ENCODE data around the gene TGFA. TPM values are rescaled to one million over a fixed set of nuclear protein-coding genes. Genes with fewer than 3 reads are reported as not detected.

Gene TGFA
- total and polyA plus RNA-seq, 2 donors (not counting 1 experiment from before 2014, with no cell fraction given) = 0.06 TPM; not detected in 1

- Histone ChIP-seq H2AFZ (ENCODE audit: low read length) (no peak overlapping the region), H3K9me3 (ENCODE audit: control insufficient read depth, insufficient read depth, low read depth, low read length) (no peaks in the 10 kb centered on the region), H3K4me1 (ENCODE audit: control insufficient read depth, extremely low read depth, insufficient read depth, low read length) (no peaks in the 10 kb centered on the region), H3K9ac (ENCODE audit: insufficient read depth, low read length) (no peak overlapping the region), H4K20me1 (ENCODE audit: control insufficient read depth, extremely low read depth, insufficient read depth, low read length) (no peaks in the 10 kb centered on the region), H3K4me2 (ENCODE audit: extremely low read depth, insufficient read depth, low read length) (no peak overlapping the region), H3K36me3 (ENCODE audit: control insufficient read depth, insufficient read depth, low read length) (no peaks in the 10 kb centered on the region), H3K27me3 (ENCODE audit: control insufficient read depth, insufficient read depth, low read length) (peaks cover 18% of the 10 kb centered on the region), H3K79me2 (ENCODE audit: control insufficient read depth, insufficient read depth, low read length) (no peaks in the 10 kb centered on the region), H3K27ac (ENCODE audit: insufficient read depth, low read length) (no peak overlapping the region), H3K4me3 (replicated peaks in 1 of 4; ENCODE audit: control extremely low read depth in 1 of 4, insufficient read depth in 1 of 4, low read depth in 3 of 4, low read length in 4 of 4) (no peak overlapping the region)
- DNase-seq (ENCODE audit: low read depth in 2 of 2) = no peak
- TF ChIP-seq EZH2 (IDR thresholded peaks at IDR 0.05; ENCODE audit: low read length, missing control alignments) (no peak), CTCF (conservative IDR thresholded peaks at IDR 0.05 in 1 of 2, IDR thresholded peaks at IDR 0.05 in 1 of 2; ENCODE audit: low read depth in 1 of 2, low read length in 2 of 2) (no peak)
Observed at GRCh38 chr2:70549962-70550361, 3.7 kb downstream of the TGFA start.

GRCh38 chr2:70549064-70549710, 4.4 kb downstream of the TGFA start:
- H3K9ac ChIP-seq (ENCODE audit: insufficient read depth, low read length) = no peak overlapping the region
- H3K4me1 ChIP-seq (ENCODE audit: control insufficient read depth, extremely low read depth, insufficient read depth, low read length) = no peaks in the 10 kb centered on the region
- no peaks in the 10 kb centered on the region for H4K20me1 ChIP-seq (ENCODE audit: control insufficient read depth, extremely low read depth, insufficient read depth, low read length)
- H3K79me2 ChIP-seq (ENCODE audit: control insufficient read depth, insufficient read depth, low read length) = no peaks in the 10 kb centered on the region
- H3K27me3 ChIP-seq (ENCODE audit: control insufficient read depth, insufficient read depth, low read length) = peaks cover 18% of the 10 kb centered on the region
- no peak overlapping the region for H3K4me3 ChIP-seq (replicated peaks in 1 of 4; ENCODE audit: control extremely low read depth in 1 of 4, insufficient read depth in 1 of 4, low read depth in 3 of 4, low read length in 4 of 4)
- no peak overlapping the region for H3K4me2 ChIP-seq (ENCODE audit: extremely low read depth, insufficient read depth, low read length)
- no peak overlapping the region for H3K27ac ChIP-seq (ENCODE audit: insufficient read depth, low read length)
- H2AFZ ChIP-seq (ENCODE audit: low read length) = no peak overlapping the region
- no peaks in the 10 kb centered on the region for H3K9me3 ChIP-seq (ENCODE audit: control insufficient read depth, insufficient read depth, low read depth, low read length)
- DNase-seq (ENCODE audit: low read depth in 2 of 2) = no peak
- TF ChIP-seq CTCF (conservative IDR thresholded peaks at IDR 0.05 in 1 of 2, IDR thresholded peaks at IDR 0.05 in 1 of 2; ENCODE audit: low read depth in 1 of 2, low read length in 2 of 2) (no peak), EZH2 (IDR thresholded peaks at IDR 0.05; ENCODE audit: low read length, missing control alignments) (no peak)
- H3K36me3 ChIP-seq (ENCODE audit: control insufficient read depth, insufficient read depth, low read length) = no peaks in the 10 kb centered on the region

GRCh38 chr2:70548233-70548632, 5.4 kb downstream of the TGFA start:
- no peak overlapping the region for H3K4me2 ChIP-seq (ENCODE audit: extremely low read depth, insufficient read depth, low read length)
- no peak for TF ChIP-seq EZH2 (IDR thresholded peaks at IDR 0.05; ENCODE audit: low read length, missing control alignments)
- TF ChIP-seq CTCF (conservative IDR thresholded peaks at IDR 0.05 in 1 of 2, IDR thresholded peaks at IDR 0.05 in 1 of 2; ENCODE audit: low read depth in 1 of 2, low read length in 2 of 2) = no peak
- H3K4me1 ChIP-seq (ENCODE audit: control insufficient read depth, extremely low read depth, insufficient read depth, low read length) = no peaks in the 10 kb centered on the region
- H3K27ac ChIP-seq (ENCODE audit: insufficient read depth, low read length) = no peak overlapping the region
- H4K20me1 ChIP-seq (ENCODE audit: control insufficient read depth, extremely low read depth, insufficient read depth, low read length) = no peaks in the 10 kb centered on the region
- no peak overlapping the region for H3K9ac ChIP-seq (ENCODE audit: insufficient read depth, low read length)
- H3K4me3 ChIP-seq (replicated peaks in 1 of 4; ENCODE audit: control extremely low read depth in 1 of 4, insufficient read depth in 1 of 4, low read depth in 3 of 4, low read length in 4 of 4) = no peak overlapping the region
- no peaks in the 10 kb centered on the region for H3K79me2 ChIP-seq (ENCODE audit: control insufficient read depth, insufficient read depth, low read length)
- peaks cover 15% of the 10 kb centered on the region for H3K27me3 ChIP-seq (ENCODE audit: control insufficient read depth, insufficient read depth, low read length)
- no peak overlapping the region for H2AFZ ChIP-seq (ENCODE audit: low read length)
- H3K9me3 ChIP-seq (ENCODE audit: control insufficient read depth, insufficient read depth, low read depth, low read length) = no peaks in the 10 kb centered on the region
- no peak for DNase-seq (ENCODE audit: low read depth in 2 of 2)
- H3K36me3 ChIP-seq (ENCODE audit: control insufficient read depth, insufficient read depth, low read length) = no peaks in the 10 kb centered on the region

Data from fibroblast of lung (primary cell).